PC-3 (cell line): ENCODE data around the gene RAB7A. TPM values are rescaled to one million over a fixed set of nuclear protein-coding genes. Genes with fewer than 3 reads are reported as not detected.
A peak's percentile ranks its signal among the peaks of the same experiment; 100 is the strongest.
"Not testable (repeated sequence)": the region's sequence is repeated elsewhere in the genome, so short reads cannot be mapped to it uniquely, and the experiment has no call there.

Experiments used
- ATAC-seq: fragments of 200-7000 bp; cut with Tn5 transposase; 2 replicates; pipeline ENCODE4 v1.9.1; 2020; ENCODE audit warnings: mild to moderate bottlenecking, moderate library complexity
- BruUV-seq: library from RNA; stranded (reverse); fragments of 400-500 nt; replicated peaks from 2 replicates; lab custom pipeline; 2021; lab: Mats Ljungman, UMichigan
- CTCF ChIA-PET: fragments of 300-600 bp; sonication (Branson Sonifier 250); formaldehyde crosslinking; loops from one replicate; lab custom pipeline; 2022; ENCODE audit warnings: antibody characterized with exemption; lab: Charles Lee
- POLR2A ChIA-PET: fragments of 300-600 bp; sonication (Branson Sonifier 250); formaldehyde crosslinking; loops from one replicate; lab custom pipeline; 2022; ENCODE audit warnings: antibody characterized with exemption; ENCODE audit not compliant: unreplicated experiment; lab: Charles Lee
- DNase-seq: peaks from one replicate; pipeline ENCODE4 v3.0.0-alpha.2; 2015
- H2AFZ ChIP-seq: fragments of 300-600 bp; sonication (generic); 2 replicates; pipeline ENCODE4 v1.6.0; 2016; ENCODE audit warnings: antibody characterized with exemption, low read length
- H3F3A ChIP-seq: fragments of 300-600 bp; sonication (generic); one replicate; pipeline ENCODE4 v1.6.0; 2017; ENCODE audit warnings: antibody characterized with exemption, low read length, control low read depth, mild to moderate bottlenecking; ENCODE audit not compliant: unreplicated experiment
- H3K27ac ChIP-seq: fragments of 300-600 bp; sonication (generic); 2 replicates; pipeline ENCODE4 v1.5.1; 2016; ENCODE audit warnings: mild to moderate bottlenecking, low read length
- H3K27me3 ChIP-seq: fragments of 300-600 bp; sonication (generic); 2 replicates; pipeline ENCODE4 v1.6.1; 2016; ENCODE audit warnings: low read length, mixed read lengths
- H3K36me3 ChIP-seq: fragments of 300-600 bp; sonication (generic); 2 replicates; pipeline ENCODE4 v1.6.1; 2016; ENCODE audit warnings: low read depth, mixed run types, low read length, mixed read lengths
- H3K4me1 ChIP-seq: fragments of 300-600 bp; sonication (generic); 2 replicates; pipeline ENCODE4 v1.5.1; 2016; ENCODE audit warnings: low read length; ENCODE audit not compliant: insufficient read depth
- H3K4me2 ChIP-seq: fragments of 300-600 bp; sonication (generic); 2 replicates; pipeline ENCODE4 v1.6.0; 2016; ENCODE audit warnings: low read length
- H3K4me3 ChIP-seq: fragments of 300-600 bp; sonication (generic); 2 replicates; pipeline ENCODE4 v1.5.1; 2016; ENCODE audit warnings: mild to moderate bottlenecking, low read length, mixed read lengths
- H3K79me2 ChIP-seq: fragments of 300-600 bp; sonication (generic); 2 replicates; pipeline ENCODE4 v1.6.1; 2017; ENCODE audit warnings: low read length, mixed read lengths
- H3K9ac ChIP-seq: fragments of 300-600 bp; sonication (generic); 2 replicates; pipeline ENCODE4 v1.6.0; 2016; ENCODE audit warnings: mild to moderate bottlenecking, low read length
- H3K9me2 ChIP-seq: fragments of 300-600 bp; sonication (generic); replicated peaks from 2 replicates; pipeline ENCODE4 v1.6.1; 2016; ENCODE audit warnings: mixed run types, low read length, mixed read lengths
- H3K9me3 ChIP-seq: fragments of 300-600 bp; sonication (generic); 2 replicates; pipeline ENCODE4 v1.6.1; 2016; ENCODE audit warnings: low read length, mixed read lengths
- H4K20me1 ChIP-seq: fragments of 300-600 bp; sonication (generic); 2 replicates; pipeline ENCODE4 v1.6.1; 2016; ENCODE audit warnings: low read length, mixed read lengths
- EZH2 ChIP-seq: fragments of 300-600 bp; sonication (generic); IDR thresholded peaks from one replicate; pipeline ENCODE4 v1.6.1; 2017; ENCODE audit warnings: antibody characterized with exemption, mild to moderate bottlenecking, low read length; ENCODE audit not compliant: unreplicated experiment
- EZH2phosphoT487 ChIP-seq: fragments of 300-600 bp; sonication (generic); IDR thresholded peaks from 2 replicates; pipeline ENCODE4 v1.6.1; 2018; ENCODE audit warnings: mild to moderate bottlenecking, antibody characterized with exemption, low read length, borderline replicate concordance
- intact Hi-C: fragments of 100-400 bp; cut with micrococcal nuclease; formaldehyde crosslinking; loops from 2 replicates; pipeline ENCODE4 v1.9.0; 2023
- total RNA-seq: library from RNA; depleted of rRNA; stranded (reverse); fragments of >200 nt; gene quantifications from 2 replicates; pipeline ENCODE4 v1.2.3, GENCODE V29; 2014
- TF ChIP-seq, protein P1 (sequence below): fragments of 300-600 bp; sonication (generic); conservative IDR thresholded peaks from 2 replicates; pipeline ENCODE4 v1.5.1; 2017; ENCODE audit warnings: antibody characterized with exemption, low read depth, mild to moderate bottlenecking, low read length

RAB7A gene
- total RNA-seq, 1 experiment from 2014 or later = 48.0 TPM

GRCh38 chr3:128727996-128728395 lies 2.0 kb downstream of the RAB7A start:
- DNase-seq (peak; percentile 56), ATAC-seq (no peak)
- Histone ChIP-seq H3K27ac (no peak overlapping the region), H3K9me3 (no peaks in the 10 kb centered on the region), H3K79me2 (peaks cover 76% of the 10 kb centered on the region), H3K4me2 (peak overlapping the region; percentile 90), H3K27me3 (no peaks in the 10 kb centered on the region), H4K20me1 (peaks cover 58% of the 10 kb centered on the region), H3K9me2 (no peaks in the 10 kb centered on the region), H3K9ac (peak overlapping the region; percentile 95; the same call in 1 of the 2 replicates), H3K36me3 (no peaks in the 10 kb centered on the region; the same call in 1 of the 2 replicates), H3F3A (no peaks in the 10 kb centered on the region), H2AFZ (no peak overlapping the region), H3K4me1 (peaks cover 20% of the 10 kb centered on the region), H3K4me3 (peak overlapping the region; percentile 99)
- ChIA-PET POLR2A (no interaction called here), CTCF (no interaction called here)
- BruUV-seq = no TSS peak
- TF ChIP-seq, protein P1, sequence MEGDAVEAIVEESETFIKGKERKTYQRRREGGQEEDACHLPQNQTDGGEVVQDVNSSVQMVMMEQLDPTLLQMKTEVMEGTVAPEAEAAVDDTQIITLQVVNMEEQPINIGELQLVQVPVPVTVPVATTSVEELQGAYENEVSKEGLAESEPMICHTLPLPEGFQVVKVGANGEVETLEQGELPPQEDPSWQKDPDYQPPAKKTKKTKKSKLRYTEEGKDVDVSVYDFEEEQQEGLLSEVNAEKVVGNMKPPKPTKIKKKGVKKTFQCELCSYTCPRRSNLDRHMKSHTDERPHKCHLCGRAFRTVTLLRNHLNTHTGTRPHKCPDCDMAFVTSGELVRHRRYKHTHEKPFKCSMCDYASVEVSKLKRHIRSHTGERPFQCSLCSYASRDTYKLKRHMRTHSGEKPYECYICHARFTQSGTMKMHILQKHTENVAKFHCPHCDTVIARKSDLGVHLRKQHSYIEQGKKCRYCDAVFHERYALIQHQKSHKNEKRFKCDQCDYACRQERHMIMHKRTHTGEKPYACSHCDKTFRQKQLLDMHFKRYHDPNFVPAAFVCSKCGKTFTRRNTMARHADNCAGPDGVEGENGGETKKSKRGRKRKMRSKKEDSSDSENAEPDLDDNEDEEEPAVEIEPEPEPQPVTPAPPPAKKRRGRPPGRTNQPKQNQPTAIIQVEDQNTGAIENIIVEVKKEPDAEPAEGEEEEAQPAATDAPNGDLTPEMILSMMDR = no peak
- TF ChIP-seq EZH2phosphoT487 = no peak
- TF ChIP-seq EZH2 = no peak
- intact Hi-C loops = loop anchor here (2.0 to 5.0 kb wide), 2 partner anchors 47 to 59 kb away; no protein-coding TSS in a partner anchor

- intact Hi-C loops = loop anchor here (2.0 to 5.0 kb wide), 2 partner anchors 48 to 59 kb away; no protein-coding TSS in a partner anchor
- H4K20me1 ChIP-seq = peaks cover 63% of the 10 kb centered on the region
- H3K9ac ChIP-seq, BruUV-seq, H3K9me3 ChIP-seq, H3F3A ChIP-seq, H3K36me3 ChIP-seq, ATAC-seq, H3K27me3 ChIP-seq, H3K27ac ChIP-seq, H3K9me2 ChIP-seq, DNase-seq, H2AFZ ChIP-seq, CTCF ChIA-PET: not testable (repeated sequence)
- peak overlapping the region; percentile 90 for H3K4me2 ChIP-seq
- peaks cover 81% of the 10 kb centered on the region for H3K79me2 ChIP-seq
- H3K4me3 ChIP-seq = peak overlapping the region; percentile 99
- POLR2A ChIA-PET = interaction anchor here (0.6 kb wide), 1 partner anchor 53 kb away, joined by 4 read pairs; no protein-coding TSS in a partner anchor
- peaks cover 20% of the 10 kb centered on the region for H3K4me1 ChIP-seq
Measured at GRCh38 chr3:128728521-128728920, 2.5 kb downstream of the RAB7A start.

DNA sequence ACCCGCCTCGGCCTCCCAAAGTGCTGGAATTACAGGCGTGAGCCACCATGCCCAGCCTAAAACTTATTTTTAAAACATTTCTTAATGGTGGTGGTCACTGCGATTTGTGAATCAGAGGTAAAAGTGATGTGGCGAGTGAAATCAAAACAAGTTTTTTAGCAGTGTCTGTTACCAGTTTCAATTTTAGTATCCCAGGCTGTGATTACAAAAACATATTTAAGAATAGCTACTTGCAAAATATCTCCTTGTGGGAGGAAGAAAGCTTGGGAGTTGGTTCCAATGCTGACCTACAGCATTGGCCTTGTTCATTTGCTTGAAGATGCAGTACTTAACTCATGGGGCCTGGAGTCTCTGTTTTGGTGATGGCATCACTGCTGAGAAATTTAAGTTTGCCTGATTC lies 4.5 kb downstream of the RAB7A start:
- Histone ChIP-seq H4K20me1 (peaks cover 81% of the 10 kb centered on the region), H3K27me3 (no peaks in the 10 kb centered on the region), H3K79me2 (peaks cover 100% of the 10 kb centered on the region), H2AFZ (no peak overlapping the region), H3K4me2 (no peak overlapping the region), H3K36me3 (no peaks in the 10 kb centered on the region; the same call in 1 of the 2 replicates), H3K27ac (no peak overlapping the region), H3K9ac (no peak overlapping the region), H3K9me3 (no peaks in the 10 kb centered on the region), H3K4me1 (peaks cover 19% of the 10 kb centered on the region), H3K4me3 (no peak overlapping the region), H3F3A (no peaks in the 10 kb centered on the region), H3K9me2 (no peaks in the 10 kb centered on the region)
- no TSS peak for BruUV-seq
- ChIA-PET CTCF (no interaction called here), POLR2A (interaction anchor here (0.6 kb wide), 1 partner anchor 454 kb away, joined by 5 read pairs; no protein-coding TSS in a partner anchor)
- intact Hi-C loops = no loop called here
- DNase-seq = no peak
- TF ChIP-seq EZH2 = no peak
- TF ChIP-seq, protein P1 = no peak
- no peak for ATAC-seq
